ENCODE data around the gene RALGPS1. TPM values are rescaled to one million over a fixed set of nuclear protein-coding genes. Genes with fewer than 3 reads are reported as not detected.

RALGPS1 gene
- polyA plus RNA-seq, 2 of the 4 experiments (the other 2 are of a cell fraction), result 5.0 to 7.9 TPM

DNA sequence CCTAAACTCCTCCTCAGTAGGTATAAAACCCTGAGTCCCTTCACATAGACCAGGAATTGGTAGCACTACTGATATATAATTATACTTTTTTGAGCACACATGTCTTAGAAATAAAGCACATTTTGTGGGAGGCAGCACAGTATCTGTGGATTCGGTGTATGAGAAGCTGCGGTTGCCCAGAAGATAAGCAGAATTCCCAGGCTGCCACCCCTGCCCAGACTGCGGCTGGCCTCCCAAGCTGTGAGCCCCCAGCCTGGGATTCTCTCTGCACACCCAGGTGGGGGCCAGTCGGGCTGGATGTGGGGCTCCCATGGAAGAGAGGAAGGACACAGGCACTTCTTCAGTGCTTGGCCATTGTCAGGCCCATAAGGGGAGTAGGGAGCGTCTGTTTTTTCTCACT, 233.4 kb downstream of the RALGPS1 start:
- POLR2A ChIA-PET, result no interaction called here
- ATAC-seq (no peak), DNase-seq (ENCODE audit: low read depth in 1 of 2, low spot score in 1 of 2) (no peak), FAIRE-seq (no peak)
- no peak for TF ChIP-seq EHMT2 (IDR thresholded peaks at IDR 0.05; ENCODE audit: low read depth)
- Histone ChIP-seq H3K9me3 (no peaks in the 10 kb centered on the region), H3K27ac (no peak overlapping the region), H3K4me3 (no peak overlapping the region), H3K4me2 (no peak overlapping the region), H3K4me1 (peaks cover 5% of the 10 kb centered on the region; the same call in 2 of the 3 replicates)
- 75% methylated on average over 5 of the region's 5 CpGs for WGBS (ENCODE audit: missing lambda C conversion rate)
- CTCF ChIA-PET, result interaction anchor here (0.7 to 1.9 kb wide), 3 partner anchors 12 to 51 kb away, joined by 3 to 4 read pairs (median 3); no protein-coding TSS in a partner anchor

- DNase-seq (ENCODE audit: low read depth in 1 of 2, low spot score in 1 of 2) (no peak), ATAC-seq (no peak), FAIRE-seq (no peak)
- TF ChIP-seq ATOH8 (CRISPR knock-in tag; IDR thresholded peaks at IDR 0.05; ENCODE audit: low read depth) (no peak), HOXB13 (CRISPR knock-in tag; IDR thresholded peaks at IDR 0.05; ENCODE audit: low read depth) (no peak), JUNB (IDR thresholded peaks at IDR 0.05) (no peak), SMC3 (IDR thresholded peaks at IDR 0.05) (no peak), HES2 (IDR thresholded peaks at IDR 0.05) (no peak), HDAC2 (IDR thresholded peaks at IDR 0.05) (no peak), MAX (IDR thresholded peaks at IDR 0.05) (no peak), HMGXB4 (CRISPR knock-in tag; IDR thresholded peaks at IDR 0.05; ENCODE audit: borderline replicate concordance) (no peak), ZNF302 (CRISPR knock-in tag; IDR thresholded peaks at IDR 0.05) (no peak)
- TF ChIP-seq, protein P1, sequence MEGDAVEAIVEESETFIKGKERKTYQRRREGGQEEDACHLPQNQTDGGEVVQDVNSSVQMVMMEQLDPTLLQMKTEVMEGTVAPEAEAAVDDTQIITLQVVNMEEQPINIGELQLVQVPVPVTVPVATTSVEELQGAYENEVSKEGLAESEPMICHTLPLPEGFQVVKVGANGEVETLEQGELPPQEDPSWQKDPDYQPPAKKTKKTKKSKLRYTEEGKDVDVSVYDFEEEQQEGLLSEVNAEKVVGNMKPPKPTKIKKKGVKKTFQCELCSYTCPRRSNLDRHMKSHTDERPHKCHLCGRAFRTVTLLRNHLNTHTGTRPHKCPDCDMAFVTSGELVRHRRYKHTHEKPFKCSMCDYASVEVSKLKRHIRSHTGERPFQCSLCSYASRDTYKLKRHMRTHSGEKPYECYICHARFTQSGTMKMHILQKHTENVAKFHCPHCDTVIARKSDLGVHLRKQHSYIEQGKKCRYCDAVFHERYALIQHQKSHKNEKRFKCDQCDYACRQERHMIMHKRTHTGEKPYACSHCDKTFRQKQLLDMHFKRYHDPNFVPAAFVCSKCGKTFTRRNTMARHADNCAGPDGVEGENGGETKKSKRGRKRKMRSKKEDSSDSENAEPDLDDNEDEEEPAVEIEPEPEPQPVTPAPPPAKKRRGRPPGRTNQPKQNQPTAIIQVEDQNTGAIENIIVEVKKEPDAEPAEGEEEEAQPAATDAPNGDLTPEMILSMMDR (IDR thresholded peaks at IDR 0.05), result no peak
- Histone ChIP-seq H3K4me2 (no peak overlapping the region), H3K27ac (no peak overlapping the region), H3K4me3 (no peak overlapping the region), H3K4me1 (no peaks in the 10 kb centered on the region), H3K9me3 (no peaks in the 10 kb centered on the region)
- ChIA-PET POLR2A (no interaction called here), CTCF (interaction anchor here (1.2 kb wide), 1 partner anchor 75 kb away, joined by 3 read pairs; no protein-coding TSS in a partner anchor)
- WGBS (ENCODE audit: missing lambda C conversion rate), result 96% methylated on average over 4 of the region's 7 CpGs
Observed at GRCh38 chr9:127149010-127149409, 234.4 kb downstream of the RALGPS1 start.

DNA sequence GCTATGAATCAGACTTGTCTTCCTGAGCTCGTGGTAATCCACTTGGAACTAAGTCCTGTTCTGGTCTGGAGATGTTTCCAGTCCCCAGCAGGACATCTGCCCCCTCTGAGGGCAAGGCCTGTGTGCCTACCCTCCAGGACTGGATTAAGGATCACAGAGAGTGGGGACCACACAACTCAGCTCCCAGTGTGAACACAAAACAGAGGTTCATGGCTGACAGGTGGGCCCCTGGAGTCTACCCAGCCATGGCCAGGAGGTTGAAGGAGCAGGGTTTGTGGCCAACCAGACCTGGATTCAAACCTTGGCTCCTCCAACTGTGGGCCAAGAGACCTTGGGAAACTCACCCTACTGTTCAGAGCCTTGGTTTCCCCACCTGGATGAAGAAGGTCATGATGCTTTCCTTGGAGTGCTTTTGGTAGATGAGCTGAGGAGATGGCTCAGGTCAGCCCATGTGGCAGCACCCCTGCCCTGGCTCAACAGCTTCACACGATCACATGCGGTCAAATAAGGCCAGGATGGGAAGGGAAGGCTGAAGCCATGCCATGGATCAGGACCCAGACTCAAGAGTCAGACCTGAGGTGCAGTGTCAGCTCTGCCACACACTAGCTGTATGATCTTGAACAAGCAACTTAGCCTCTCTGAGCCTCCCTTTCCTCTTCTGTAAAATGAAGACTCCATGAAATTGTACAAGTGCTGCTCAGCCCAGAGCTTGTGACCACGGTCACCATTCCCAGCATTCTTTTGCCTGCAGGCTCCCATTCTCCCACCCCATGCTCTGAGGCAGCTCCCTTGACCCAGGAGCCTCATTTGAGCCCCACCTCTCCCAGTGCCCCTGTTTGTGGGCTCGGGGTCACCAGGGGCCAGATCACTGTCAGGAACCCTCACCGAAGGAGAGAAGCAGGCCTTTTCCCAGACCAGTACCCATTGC, 235.1 kb downstream of the RALGPS1 start:
- FAIRE-seq, result no peak
- Histone ChIP-seq H3K4me2 (no peak overlapping the region), H3K4me1 (no peaks in the 10 kb centered on the region), H3K4me3 (no peak overlapping the region), H3K27ac (no peak overlapping the region), H3K9me3 (no peaks in the 10 kb centered on the region)
- ChIA-PET CTCF (interaction anchor here (0.9 to 1.2 kb wide), 2 partner anchors 10 to 74 kb away, joined by 3 read pairs; no protein-coding TSS in a partner anchor), POLR2A (no interaction called here)
- WGBS (ENCODE audit: missing lambda C conversion rate), result 70% methylated on average over 6 of the region's 6 CpGs
- TF ChIP-seq EP300 (IDR thresholded peaks at IDR 0.05) (no peak), RAD21 (conservative IDR thresholded peaks at IDR 0.05 in 1 of 2, IDR thresholded peaks at IDR 0.05 in 1 of 2) (no peak), MAZ (IDR thresholded peaks at IDR 0.05; ENCODE audit: borderline replicate concordance, low read depth, low read length) (no peak), RARB (CRISPR knock-in tag; IDR thresholded peaks at IDR 0.05) (no peak), PHF8 (IDR thresholded peaks at IDR 0.05; ENCODE audit: borderline replicate concordance, low read depth) (no peak), TFCP2L1 (CRISPR knock-in tag; IDR thresholded peaks at IDR 0.05) (no peak), HOXB13 (CRISPR knock-in tag; IDR thresholded peaks at IDR 0.05; ENCODE audit: low read depth) (no peak), ZFP36 (IDR thresholded peaks at IDR 0.05; ENCODE audit: borderline replicate concordance, partially characterized antibody) (no peak), BCL3 (IDR thresholded peaks at IDR 0.05) (no peak), GATA3 (IDR thresholded peaks at IDR 0.05; ENCODE audit: borderline replicate concordance) (no peak)
- TF ChIP-seq, protein P1 (IDR thresholded peaks at IDR 0.05), result no peak
- ATAC-seq, result no peak
- no peak for DNase-seq (ENCODE audit: low read depth in 1 of 2, low spot score in 1 of 2)

All from A549 (cell line).